ENCODE data around the gene DSC3.

DNA sequence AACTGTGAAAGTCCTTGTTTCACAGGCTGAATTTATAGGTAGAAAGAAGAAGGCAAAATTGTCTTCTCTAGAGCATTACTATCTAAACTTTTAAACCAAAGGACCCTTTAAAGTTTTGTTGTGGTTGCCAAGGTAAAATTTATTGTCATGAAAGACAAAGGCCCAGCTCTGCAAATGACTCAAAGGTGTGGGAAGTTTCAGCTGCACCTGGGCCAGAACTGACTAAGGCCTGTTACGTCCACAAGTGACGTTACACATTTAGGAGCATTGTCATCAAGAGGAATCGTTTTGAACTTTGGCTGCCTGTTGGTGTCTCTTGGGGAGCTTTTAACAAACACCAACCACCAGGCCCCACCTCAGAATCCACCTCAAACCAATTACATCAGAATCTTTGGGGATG, 8.1 kb upstream of the DSC3 start:
- TF ChIP-seq, protein P1, sequence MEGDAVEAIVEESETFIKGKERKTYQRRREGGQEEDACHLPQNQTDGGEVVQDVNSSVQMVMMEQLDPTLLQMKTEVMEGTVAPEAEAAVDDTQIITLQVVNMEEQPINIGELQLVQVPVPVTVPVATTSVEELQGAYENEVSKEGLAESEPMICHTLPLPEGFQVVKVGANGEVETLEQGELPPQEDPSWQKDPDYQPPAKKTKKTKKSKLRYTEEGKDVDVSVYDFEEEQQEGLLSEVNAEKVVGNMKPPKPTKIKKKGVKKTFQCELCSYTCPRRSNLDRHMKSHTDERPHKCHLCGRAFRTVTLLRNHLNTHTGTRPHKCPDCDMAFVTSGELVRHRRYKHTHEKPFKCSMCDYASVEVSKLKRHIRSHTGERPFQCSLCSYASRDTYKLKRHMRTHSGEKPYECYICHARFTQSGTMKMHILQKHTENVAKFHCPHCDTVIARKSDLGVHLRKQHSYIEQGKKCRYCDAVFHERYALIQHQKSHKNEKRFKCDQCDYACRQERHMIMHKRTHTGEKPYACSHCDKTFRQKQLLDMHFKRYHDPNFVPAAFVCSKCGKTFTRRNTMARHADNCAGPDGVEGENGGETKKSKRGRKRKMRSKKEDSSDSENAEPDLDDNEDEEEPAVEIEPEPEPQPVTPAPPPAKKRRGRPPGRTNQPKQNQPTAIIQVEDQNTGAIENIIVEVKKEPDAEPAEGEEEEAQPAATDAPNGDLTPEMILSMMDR (conservative IDR thresholded peaks at IDR 0.05; ENCODE audit: low read depth, low read length): no peak
- TF ChIP-seq EZH2 (IDR thresholded peaks at IDR 0.05; ENCODE audit: low read length, unreplicated experiment) (no peak), EZH2phosphoT487 (IDR thresholded peaks at IDR 0.05; ENCODE audit: borderline replicate concordance, low read length) (no peak)
